HepG2 (cell line): ENCODE measurements around the gene PIEZO1. TPM values are rescaled to one million over a fixed set of nuclear protein-coding genes. Genes with fewer than 3 reads are reported as not detected.
A peak's percentile ranks its signal among the peaks of the same experiment; 100 is the strongest.

Source experiments
- HHEX ChIP-seq: IDR thresholded peaks from 2 replicates; pipeline ENCODE4 v1.6.1; 2016; ENCODE audit warnings: control low read depth
- HMGA1 ChIP-seq: sonication (generic); formaldehyde crosslinking; conservative IDR thresholded peaks from 2 replicates; pipeline ENCODE4 v1.4.0; 2020; ENCODE audit warnings: missing genetic modification reagents
- KLF11 ChIP-seq: IDR thresholded peaks from 2 replicates; pipeline ENCODE4 v1.6.1; 2016; ENCODE audit warnings: missing compliant biosample characterization
- MBD4 ChIP-seq: IDR thresholded peaks from 2 replicates; pipeline ENCODE4 v1.6.1; 2012; ENCODE audit warnings: low read length, inconsistent platforms, borderline replicate concordance
- MEIS2 ChIP-seq: sonication (generic); formaldehyde crosslinking; IDR thresholded peaks from 2 replicates; pipeline ENCODE4 v1.9.0; 2021; ENCODE audit warnings: mild to moderate bottlenecking, missing genetic modification reagents
- NFATC3 ChIP-seq: sonication (generic); formaldehyde crosslinking; IDR thresholded peaks from 2 replicates; pipeline ENCODE4 v1.5.1; 2020; ENCODE audit warnings: mild to moderate bottlenecking, missing genetic modification reagents
- NKX3-1 ChIP-seq: sonication (generic); formaldehyde crosslinking; IDR thresholded peaks from 2 replicates; pipeline ENCODE4 v1.5.0; 2020; ENCODE audit warnings: missing genetic modification reagents
- POGK ChIP-seq: sonication (generic); formaldehyde crosslinking; conservative IDR thresholded peaks from 2 replicates; pipeline ENCODE4 v1.8.0; 2022; ENCODE audit warnings: mild to moderate bottlenecking, moderate library complexity, missing genetic modification reagents
- SKI ChIP-seq: fragments of 450-650 bp; IDR thresholded peaks from one replicate; pipeline ENCODE4 v1.6.1; 2018; ENCODE audit warnings: mild to moderate bottlenecking; ENCODE audit not compliant: partially characterized antibody
- SNAPC2 ChIP-seq: sonication (generic); formaldehyde crosslinking; IDR thresholded peaks from 2 replicates; pipeline ENCODE4 v1.8.1; 2022; ENCODE audit warnings: mild to moderate bottlenecking, missing genetic modification reagents
- TBX3 ChIP-seq: fragments of 450-650 bp; IDR thresholded peaks from 2 replicates; pipeline ENCODE4 v1.6.1; 2017; ENCODE audit warnings: antibody characterized with exemption, mild to moderate bottlenecking, inconsistent platforms, borderline replicate concordance
- THAP9 ChIP-seq: sonication (generic); formaldehyde crosslinking; IDR thresholded peaks from 2 replicates; pipeline ENCODE4; 2020; ENCODE audit warnings: missing genetic modification reagents, mild to moderate bottlenecking, borderline replicate concordance
- ZBTB38 ChIP-seq: sonication (generic); formaldehyde crosslinking; IDR thresholded peaks from 2 replicates; pipeline ENCODE4 v1.5.1; 2020; ENCODE audit warnings: mild to moderate bottlenecking, missing genetic modification reagents
- ZNF264 ChIP-seq: sonication (generic); formaldehyde crosslinking; IDR thresholded peaks from 2 replicates; pipeline ENCODE4 v1.4.0; 2020; ENCODE audit warnings: missing genetic modification reagents
- ZNF331 ChIP-seq: sonication (generic); formaldehyde crosslinking; IDR thresholded peaks from 2 replicates; pipeline ENCODE4 v1.4.0; 2020; ENCODE audit warnings: missing genetic modification reagents
- ZNF747 ChIP-seq: sonication (generic); formaldehyde crosslinking; IDR thresholded peaks from 2 replicates; pipeline ENCODE4 v1.8.1; 2023; ENCODE audit warnings: missing genetic modification reagents, mild to moderate bottlenecking, borderline replicate concordance
- ZSCAN31 ChIP-seq: sonication (generic); formaldehyde crosslinking; IDR thresholded peaks from 2 replicates; pipeline ENCODE4 v1.5.0; 2020; ENCODE audit warnings: low read depth, mild to moderate bottlenecking, missing genetic modification reagents
- polyA plus RNA-seq, 8 experiments: library from polyadenylated mRNA; depleted of rRNA in 3 of 8; stranded (reverse) in 7 of 8; unstranded in 1 of 8; fragments of >200 nt; fragmentation: Illumina TruSeq in 4 of 8; extraction: Trizol in 4 of 8; gene quantifications; 2 replicates each; pipeline versions ENCODE4 v1.2.1 to v1.2.3, GENCODE V29; 2011 to 2016; ENCODE audit warnings: low read depth in 4 of 8, missing spikeins in 1 of 8, mixed read lengths in 1 of 8; ENCODE audit not compliant: insufficient read depth in 1 of 8
- total RNA-seq, 5 experiments: library from RNA; depleted of rRNA; stranded (reverse); fragments of >200 nt; fragmentation: Illumina TruSeq; extraction: Trizol; gene quantifications; 2 replicates each; pipeline ENCODE4 v1.2.3, GENCODE V29; 2016; ENCODE audit warnings: low read depth in 1 of 5
- TF ChIP-seq, protein P1 (sequence below): sonication (generic); formaldehyde crosslinking; IDR thresholded peaks from 2 replicates; pipeline ENCODE4 v1.5.1; 2020; ENCODE audit warnings: mild to moderate bottlenecking, missing genetic modification reagents, borderline replicate concordance
- TF ChIP-seq, protein P2 (sequence below): sonication (generic); formaldehyde crosslinking; IDR thresholded peaks from 2 replicates; pipeline ENCODE4 v1.5.1; 2020; ENCODE audit warnings: mild to moderate bottlenecking, missing genetic modification reagents, moderate library complexity

Gene PIEZO1
- total and polyA plus RNA-seq, 2 of the 13 experiments (the other 11 are each of a cell fraction or from before 2014, with no cell fraction given): 67.9 to 85.0 TPM

DNA sequence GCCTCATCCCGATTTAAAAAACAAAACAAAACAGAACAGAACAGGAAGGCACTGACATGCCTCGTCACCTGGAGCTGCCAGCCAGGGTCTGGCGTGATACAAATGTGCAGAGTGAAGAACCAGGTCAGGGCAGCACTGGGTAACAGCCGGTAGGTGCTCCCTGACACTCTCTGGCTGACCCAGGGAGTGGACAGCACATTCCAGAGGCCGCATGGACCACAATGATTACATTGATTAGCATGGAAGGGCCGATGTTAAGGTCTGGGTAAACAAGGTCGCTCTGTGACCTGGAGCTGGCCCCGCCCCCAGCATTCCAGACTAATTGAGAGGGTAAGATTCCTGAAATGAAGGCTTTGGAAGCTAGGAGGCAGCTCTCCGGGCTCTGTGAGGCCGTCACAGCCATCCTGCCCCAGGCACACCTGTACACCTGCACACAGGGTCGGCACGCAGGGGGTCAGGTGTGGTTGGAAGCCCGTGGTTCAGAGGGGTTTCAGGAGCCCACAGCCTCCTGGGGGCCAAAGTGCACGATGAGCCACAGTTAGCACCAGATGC lies 21.4 kb downstream of the PIEZO1 start (continued):
- TF ChIP-seq, protein P1, sequence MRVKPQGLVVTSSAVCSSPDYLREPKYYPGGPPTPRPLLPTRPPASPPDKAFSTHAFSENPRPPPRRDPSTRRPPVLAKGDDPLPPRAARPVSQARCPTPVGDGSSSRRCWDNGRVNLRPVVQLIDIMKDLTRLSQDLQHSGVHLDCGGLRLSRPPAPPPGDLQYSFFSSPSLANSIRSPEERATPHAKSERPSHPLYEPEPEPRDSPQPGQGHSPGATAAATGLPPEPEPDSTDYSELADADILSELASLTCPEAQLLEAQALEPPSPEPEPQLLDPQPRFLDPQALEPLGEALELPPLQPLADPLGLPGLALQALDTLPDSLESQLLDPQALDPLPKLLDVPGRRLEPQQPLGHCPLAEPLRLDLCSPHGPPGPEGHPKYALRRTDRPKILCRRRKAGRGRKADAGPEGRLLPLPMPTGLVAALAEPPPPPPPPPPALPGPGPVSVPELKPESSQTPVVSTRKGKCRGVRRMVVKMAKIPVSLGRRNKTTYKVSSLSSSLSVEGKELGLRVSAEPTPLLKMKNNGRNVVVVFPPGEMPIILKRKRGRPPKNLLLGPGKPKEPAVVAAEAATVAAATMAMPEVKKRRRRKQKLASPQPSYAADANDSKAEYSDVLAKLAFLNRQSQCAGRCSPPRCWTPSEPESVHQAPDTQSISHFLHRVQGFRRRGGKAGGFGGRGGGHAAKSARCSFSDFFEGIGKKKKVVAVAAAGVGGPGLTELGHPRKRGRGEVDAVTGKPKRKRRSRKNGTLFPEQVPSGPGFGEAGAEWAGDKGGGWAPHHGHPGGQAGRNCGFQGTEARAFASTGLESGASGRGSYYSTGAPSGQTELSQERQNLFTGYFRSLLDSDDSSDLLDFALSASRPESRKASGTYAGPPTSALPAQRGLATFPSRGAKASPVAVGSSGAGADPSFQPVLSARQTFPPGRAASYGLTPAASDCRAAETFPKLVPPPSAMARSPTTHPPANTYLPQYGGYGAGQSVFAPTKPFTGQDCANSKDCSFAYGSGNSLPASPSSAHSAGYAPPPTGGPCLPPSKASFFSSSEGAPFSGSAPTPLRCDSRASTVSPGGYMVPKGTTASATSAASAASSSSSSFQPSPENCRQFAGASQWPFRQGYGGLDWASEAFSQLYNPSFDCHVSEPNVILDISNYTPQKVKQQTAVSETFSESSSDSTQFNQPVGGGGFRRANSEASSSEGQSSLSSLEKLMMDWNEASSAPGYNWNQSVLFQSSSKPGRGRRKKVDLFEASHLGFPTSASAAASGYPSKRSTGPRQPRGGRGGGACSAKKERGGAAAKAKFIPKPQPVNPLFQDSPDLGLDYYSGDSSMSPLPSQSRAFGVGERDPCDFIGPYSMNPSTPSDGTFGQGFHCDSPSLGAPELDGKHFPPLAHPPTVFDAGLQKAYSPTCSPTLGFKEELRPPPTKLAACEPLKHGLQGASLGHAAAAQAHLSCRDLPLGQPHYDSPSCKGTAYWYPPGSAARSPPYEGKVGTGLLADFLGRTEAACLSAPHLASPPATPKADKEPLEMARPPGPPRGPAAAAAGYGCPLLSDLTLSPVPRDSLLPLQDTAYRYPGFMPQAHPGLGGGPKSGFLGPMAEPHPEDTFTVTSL: peak; percentile 36; the same call in 1 of the 2 replicates
- TF ChIP-seq ZBTB38 (peak; percentile 95), ZNF331 (CRISPR knock-in tag) (peak; percentile 94), SKI (peak; percentile 94), POGK (CRISPR knock-in tag) (0 out of 2 replicates have a peak, but pooled peaks have one; percentile 73), HHEX (CRISPR knock-in tag) (peak; percentile 89), TBX3 (peak; percentile 90), ZSCAN31 (no peak; the same call in 1 of the 2 replicates), ZNF264 (peak; percentile 85; the same call in 1 of the 2 replicates), SNAPC2 (CRISPR knock-in tag) (no peak), ZNF747 (CRISPR knock-in tag) (peak; percentile 41; the same call in 1 of the 2 replicates), THAP9 (CRISPR knock-in tag) (peak; percentile 60; the same call in 1 of the 2 replicates), HMGA1 (no peak), KLF11 (CRISPR knock-in tag) (0 out of 2 replicates have a peak, but pooled peaks have one; percentile 61), NFATC3 (CRISPR knock-in tag) (no peak; the same call in 1 of the 2 replicates), MBD4 (no peak), NKX3-1 (no peak), MEIS2 (CRISPR knock-in tag) (peak; percentile 86)
- TF ChIP-seq, protein P2, sequence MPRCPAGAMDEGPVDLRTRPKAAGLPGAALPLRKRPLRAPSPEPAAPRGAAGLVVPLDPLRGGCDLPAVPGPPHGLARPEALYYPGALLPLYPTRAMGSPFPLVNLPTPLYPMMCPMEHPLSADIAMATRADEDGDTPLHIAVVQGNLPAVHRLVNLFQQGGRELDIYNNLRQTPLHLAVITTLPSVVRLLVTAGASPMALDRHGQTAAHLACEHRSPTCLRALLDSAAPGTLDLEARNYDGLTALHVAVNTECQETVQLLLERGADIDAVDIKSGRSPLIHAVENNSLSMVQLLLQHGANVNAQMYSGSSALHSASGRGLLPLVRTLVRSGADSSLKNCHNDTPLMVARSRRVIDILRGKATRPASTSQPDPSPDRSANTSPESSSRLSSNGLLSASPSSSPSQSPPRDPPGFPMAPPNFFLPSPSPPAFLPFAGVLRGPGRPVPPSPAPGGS: peak; percentile 70; the same call in 1 of the 2 replicates
